Neural progenitor cell (in vitro differentiated cells): ENCODE data around the gene MEN1. TPM values are rescaled to one million over a fixed set of nuclear protein-coding genes. Genes with fewer than 3 reads are reported as not detected.
A peak's percentile ranks its signal among the peaks of the same experiment; 100 is the strongest.

Source experiments
- DNase-seq: peaks from one replicate; pipeline ENCODE4 v3.0.0-alpha.2; 2016; ENCODE audit warnings: low spot score
- H2AFZ ChIP-seq: fragments of 200-600 bp; sonication (generic); replicated peaks from 2 replicates; pipeline ENCODE4 v1.6.1; 2016; ENCODE audit warnings: antibody characterized with exemption
- H3F3A ChIP-seq: fragments of 200-600 bp; sonication (generic); 2 replicates; pipeline ENCODE4 v1.6.1; 2016; ENCODE audit warnings: antibody characterized with exemption, low read depth
- H3K27ac ChIP-seq: fragments of 200-600 bp; sonication (generic); 2 replicates; pipeline ENCODE4 v1.5.1; 2016; ENCODE audit warnings: mild to moderate bottlenecking
- H3K27me3 ChIP-seq: fragments of 200-600 bp; sonication (generic); 2 replicates; pipeline ENCODE4 v1.6.1; 2016; ENCODE audit warnings: mild to moderate bottlenecking, moderate library complexity
- H3K36me3 ChIP-seq: fragments of 200-600 bp; sonication (generic); 2 replicates; pipeline ENCODE4 v1.5.1; 2016
- H3K4me1 ChIP-seq: fragments of 200-600 bp; sonication (generic); 2 replicates; pipeline ENCODE4 v1.6.1; 2016; ENCODE audit warnings: mixed run types
- H3K4me2 ChIP-seq: fragments of 200-600 bp; sonication (generic); 2 replicates; pipeline ENCODE4 v1.6.1; 2016
- H3K4me3 ChIP-seq: fragments of 200-600 bp; sonication (generic); 2 replicates; pipeline ENCODE4 v1.5.1; 2016
- H3K79me2 ChIP-seq: fragments of 200-600 bp; sonication (generic); 2 replicates; pipeline ENCODE4 v1.6.1; 2016; ENCODE audit warnings: low read depth
- H3K9ac ChIP-seq: fragments of 200-600 bp; sonication (generic); 2 replicates; pipeline ENCODE4 v1.6.1; 2016
- H3K9me3 ChIP-seq: fragments of 200-600 bp; sonication (generic); 2 replicates; pipeline ENCODE4 v1.5.1; 2016; ENCODE audit warnings: low read depth
- H4K20me1 ChIP-seq: fragments of 200-600 bp; sonication (generic); 2 replicates; pipeline ENCODE4 v1.6.1; 2016; ENCODE audit warnings: low read depth
- H3K27ac Mint-ChIP-seq: 3 replicates; pipeline ENCODE4 v1.8.0; 2021; ENCODE audit warnings: mixed read lengths
- H3K27me3 Mint-ChIP-seq: 2 replicates; pipeline ENCODE4 v1.8.0; 2022; ENCODE audit warnings: low read depth, mild to moderate bottlenecking, inconsistent platforms, moderate library complexity, mixed read lengths; ENCODE audit not compliant: insufficient read depth
- H3K36me3 Mint-ChIP-seq: 3 replicates; pipeline ENCODE4 v1.8.0; 2021; ENCODE audit warnings: mixed read lengths
- H3K4me1 Mint-ChIP-seq: 3 replicates; pipeline ENCODE4 v1.8.0; 2021; ENCODE audit warnings: mixed read lengths
- H3K4me3 Mint-ChIP-seq: 3 replicates; pipeline ENCODE4 v1.8.0; 2021; ENCODE audit warnings: mild to moderate bottlenecking, moderate library complexity, mixed read lengths
- H3K9me3 Mint-ChIP-seq: 3 replicates; pipeline ENCODE4 v1.8.0; 2020; ENCODE audit warnings: mixed read lengths
- CTCF ChIP-seq: fragments of 200-600 bp; sonication (generic); IDR thresholded peaks from 2 replicates; pipeline ENCODE4 v1.5.1; 2017; ENCODE audit warnings: antibody characterized with exemption, mild to moderate bottlenecking
- EZH2 ChIP-seq: fragments of 200-600 bp; sonication (generic); IDR thresholded peaks from 2 replicates; pipeline ENCODE4 v1.6.1; 2017; ENCODE audit warnings: antibody characterized with exemption, mild to moderate bottlenecking, moderate library complexity
- EZH2phosphoT487 ChIP-seq: fragments of 200-600 bp; sonication (generic); IDR thresholded peaks from 2 replicates; pipeline ENCODE4 v1.6.1; 2017; ENCODE audit warnings: antibody characterized with exemption
- total RNA-seq: library from RNA; depleted of rRNA; stranded (reverse); fragments of >200 nt; gene quantifications from 2 replicates; pipeline ENCODE4 v1.2.3, GENCODE V29; 2015; ENCODE audit warnings: low replicate concordance

Gene MEN1
- total RNA-seq, 1 donor from 2014 or later = 11.4 TPM

GRCh38 chr11:64801158-64801464, 9.2 kb downstream of the MEN1 start:
- no peak overlapping the region for H2AFZ ChIP-seq
- no peaks in the 10 kb centered on the region for H3K36me3 ChIP-seq
- no peak overlapping the region for H3K9ac ChIP-seq
- H3K9me3 Mint-ChIP-seq = no peaks in the 10 kb centered on the region
- H4K20me1 ChIP-seq = peaks cover 11% of the 10 kb centered on the region
- TF ChIP-seq CTCF (no peak), EZH2phosphoT487 (no peak), EZH2 (no peak)
- no peak for DNase-seq
- H3F3A ChIP-seq = peaks cover 28% of the 10 kb centered on the region
- peaks cover 8% of the 10 kb centered on the region for H3K4me1 Mint-ChIP-seq
- peaks cover 2% of the 10 kb centered on the region for H3K27me3 Mint-ChIP-seq
- no peaks in the 10 kb centered on the region for H3K79me2 ChIP-seq
- H3K27ac ChIP-seq = no peak overlapping the region
- H3K4me3 ChIP-seq = no peak overlapping the region
- no peaks in the 10 kb centered on the region for H3K4me1 ChIP-seq
- H3K36me3 Mint-ChIP-seq = peaks cover 7% of the 10 kb centered on the region
- H3K4me3 Mint-ChIP-seq = no peak overlapping the region
- no peaks in the 10 kb centered on the region for H3K9me3 ChIP-seq
- H3K27ac Mint-ChIP-seq = no peak overlapping the region
- no peaks in the 10 kb centered on the region for H3K27me3 ChIP-seq
- H3K4me2 ChIP-seq = no peak overlapping the region

GRCh38 chr11:64800303-64801157, 9.8 kb downstream of the MEN1 start:
- Histone ChIP-seq H3K9me3 (no peaks in the 10 kb centered on the region), H3K4me1 (no peaks in the 10 kb centered on the region), H3F3A (peaks cover 28% of the 10 kb centered on the region), H3K27ac (no peak overlapping the region), H3K4me2 (no peak overlapping the region), H3K36me3 (no peaks in the 10 kb centered on the region), H3K4me3 (no peak overlapping the region), H3K79me2 (no peaks in the 10 kb centered on the region), H4K20me1 (peaks cover 11% of the 10 kb centered on the region), H3K27me3 (no peaks in the 10 kb centered on the region), H2AFZ (no peak overlapping the region), H3K9ac (no peak overlapping the region)
- no peak for DNase-seq
- Mint-ChIP-seq H3K4me1 (peaks cover 8% of the 10 kb centered on the region), H3K36me3 (peaks cover 3% of the 10 kb centered on the region), H3K27ac (no peak overlapping the region), H3K9me3 (no peaks in the 10 kb centered on the region), H3K27me3 (peaks cover under 1% of the 10 kb centered on the region), H3K4me3 (no peak overlapping the region)
- no peak for TF ChIP-seq EZH2

GRCh38 chr11:64799623-64800302, 10.6 kb downstream of the MEN1 start:
- H3K36me3 ChIP-seq = no peaks in the 10 kb centered on the region
- no peak overlapping the region for H3K27ac Mint-ChIP-seq
- no peaks in the 10 kb centered on the region for H3K27me3 Mint-ChIP-seq

More at GRCh38 chr11:64799623-64800302, 10.6 kb downstream of the MEN1 start:
- DNase-seq = no peak
- peaks cover 27% of the 10 kb centered on the region for H3F3A ChIP-seq
- peaks cover 11% of the 10 kb centered on the region for H4K20me1 ChIP-seq
- Mint-ChIP-seq H3K4me3 (peak overlapping the region; percentile 18), H3K4me1 (peaks cover 8% of the 10 kb centered on the region), H3K36me3 (peaks cover 2% of the 10 kb centered on the region), H3K9me3 (no peaks in the 10 kb centered on the region)
- H3K4me3 ChIP-seq = no peak overlapping the region
- H3K9ac ChIP-seq = no peak overlapping the region
- no peaks in the 10 kb centered on the region for H3K79me2 ChIP-seq
- H3K27ac ChIP-seq = no peak overlapping the region
- H3K9me3 ChIP-seq = no peaks in the 10 kb centered on the region
- no peak overlapping the region for H3K4me2 ChIP-seq
- no peaks in the 10 kb centered on the region for H3K4me1 ChIP-seq
- no peak overlapping the region for H2AFZ ChIP-seq
- H3K27me3 ChIP-seq = no peaks in the 10 kb centered on the region
- TF ChIP-seq EZH2phosphoT487 = no peak
- TF ChIP-seq EZH2 = no peak
- TF ChIP-seq CTCF = no peak
